SKM-1 (cell line): ENCODE measurements around the gene MZT2A.
A peak's percentile ranks its signal among the peaks of the same experiment; 100 is the strongest.
"Not testable (repeated sequence)": the region's sequence is repeated elsewhere in the genome, so short reads cannot be mapped to it uniquely, and the experiment has no call there.

Experiments used
- DNase-seq: peaks from one replicate; lab custom pipeline; 2025; ENCODE audit not compliant: unreplicated experiment; lab: John Stamatoyannopoulos, UW

MZT2A gene

GRCh38 chr2:131492418-131493198 lies 411 bp upstream of the MZT2A start:
- peak; percentile 89 for DNase-seq

DNA sequence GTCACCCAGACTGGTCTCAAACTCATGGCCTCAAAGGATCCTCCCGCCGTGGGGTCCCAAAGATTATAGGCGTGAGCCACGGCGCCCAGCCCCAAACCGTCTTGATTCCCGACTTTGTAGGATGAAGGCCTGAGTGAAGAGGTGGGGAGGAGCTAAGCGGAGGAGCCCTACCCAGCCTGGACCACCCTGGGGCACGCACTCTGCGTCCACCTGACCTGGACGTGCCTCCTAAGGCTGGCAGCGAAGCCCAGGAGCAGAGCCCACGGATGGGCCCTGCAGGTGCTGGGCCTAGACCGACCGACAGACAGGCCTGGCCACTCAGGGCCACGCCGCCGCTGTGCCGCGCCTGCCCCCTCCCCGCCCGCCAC lies 744 bp downstream of the MZT2A start:
- DNase-seq = not testable (repeated sequence)

GRCh38 chr2:131490616-131491468 lies 1.4 kb downstream of the MZT2A start:
- not testable (repeated sequence) for DNase-seq

DNA sequence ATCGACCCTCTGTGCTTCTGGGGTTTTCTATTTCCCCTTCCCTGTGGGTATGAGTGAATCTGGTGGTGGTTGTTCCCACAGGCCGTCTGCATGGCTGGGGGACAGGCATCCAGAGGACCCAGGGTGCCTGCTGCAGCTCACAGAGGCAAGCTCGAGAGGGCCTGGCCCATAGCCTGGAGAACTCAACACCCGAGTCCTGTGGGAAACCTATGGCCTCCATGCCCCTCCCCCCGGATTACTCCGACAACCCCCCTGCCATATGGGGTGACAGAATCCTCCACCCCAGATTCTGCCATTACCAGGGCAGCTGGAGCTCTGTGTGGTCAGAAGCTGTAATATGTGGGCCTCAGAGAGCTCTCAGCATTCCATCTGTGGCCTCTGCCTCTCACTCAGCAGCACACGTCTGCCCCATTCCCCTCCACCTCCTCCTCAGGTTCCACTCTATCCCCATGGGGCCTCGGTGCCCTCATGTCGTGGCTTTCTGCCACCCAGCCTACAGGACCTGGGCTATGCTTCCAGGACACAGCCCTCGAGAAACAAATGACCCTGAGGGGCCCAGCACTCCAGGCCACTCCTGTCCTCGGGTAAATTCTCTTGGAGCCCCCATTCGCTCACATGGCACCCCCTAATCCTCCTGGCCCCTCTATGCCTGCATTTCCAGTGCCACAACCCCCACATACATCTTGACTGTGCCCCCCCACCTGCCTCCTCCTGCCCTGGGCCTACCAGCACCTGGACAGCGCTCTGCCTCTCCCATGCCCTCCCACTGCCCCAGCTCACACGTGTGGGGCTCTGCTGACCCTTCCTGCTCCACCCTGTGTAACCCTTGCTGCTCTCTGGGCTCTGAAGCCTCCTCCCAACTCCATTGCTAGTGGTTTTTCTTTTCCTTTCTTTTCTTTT lies 3.6 kb downstream of the MZT2A start:
- no peak for DNase-seq

DNA sequence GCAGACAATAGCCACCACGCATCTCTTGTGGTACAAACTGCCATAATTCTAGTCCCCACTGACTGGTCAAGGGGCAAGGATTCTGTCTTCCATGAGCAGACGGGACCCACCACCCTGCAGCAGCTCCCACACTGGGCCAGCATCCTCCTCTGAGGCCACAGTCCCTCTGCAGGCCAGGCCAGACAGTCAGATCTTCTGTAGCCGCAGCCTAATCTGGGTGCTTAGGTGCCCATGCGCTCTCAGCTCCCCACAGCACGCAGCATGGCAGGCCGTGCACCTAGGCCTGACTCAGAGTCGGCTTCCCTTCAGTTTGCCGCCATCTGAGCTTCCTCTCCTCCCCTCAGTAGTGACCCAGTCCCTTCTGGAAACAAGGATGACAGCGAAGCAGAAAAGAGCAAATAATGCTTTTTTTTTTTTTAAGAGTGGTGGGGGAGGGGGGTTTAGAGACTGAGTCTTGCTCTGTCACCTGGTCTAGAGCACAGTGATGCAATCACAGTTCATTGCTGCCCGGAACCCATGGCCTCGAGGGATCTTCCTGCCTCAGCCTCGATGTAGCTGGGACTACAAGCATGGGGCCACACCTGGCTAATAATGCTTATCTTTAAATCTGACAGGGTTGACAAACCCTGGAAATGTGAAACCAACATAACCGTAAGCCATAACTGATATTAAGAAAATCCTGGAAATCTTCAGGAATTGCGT lies 5.8 kb downstream of the MZT2A start:
- DNase-seq = not testable (repeated sequence)

DNA sequence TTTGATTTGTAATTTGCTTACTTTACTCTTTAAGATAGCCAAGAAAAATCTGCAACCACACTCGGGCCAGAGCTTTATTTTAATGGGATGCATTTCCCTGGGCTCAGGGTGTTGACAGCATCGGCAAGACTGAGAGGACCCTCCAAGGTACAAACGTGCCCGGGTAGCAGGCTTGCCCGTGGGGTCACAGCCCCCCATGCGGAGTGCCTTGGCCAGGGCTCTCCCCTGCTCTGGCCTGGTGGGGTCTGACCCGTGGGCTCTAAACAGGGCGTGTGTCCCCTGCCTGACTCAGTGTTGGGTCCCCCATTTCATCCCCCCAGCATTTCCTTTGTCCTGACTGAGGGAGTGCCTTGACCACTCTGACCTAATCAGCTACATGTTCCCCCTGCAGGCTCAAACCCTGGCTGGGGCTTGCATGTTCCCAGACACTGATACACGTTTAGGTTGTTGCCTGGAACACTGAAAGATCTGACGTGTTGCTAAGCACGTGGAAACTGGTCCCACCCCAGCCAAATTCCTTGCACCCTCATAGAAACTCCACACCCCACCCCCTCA lies 7.2 kb downstream of the MZT2A start:
- not testable (repeated sequence) for DNase-seq

- not testable (repeated sequence) for DNase-seq
These were observed 8.0 kb downstream of the MZT2A start for GRCh38 chr2:131483981-131484820.

- not testable (repeated sequence) for DNase-seq
These were observed 9.6 kb downstream of the MZT2A start for GRCh38 chr2:131482506-131483155.

- DNase-seq = not testable (repeated sequence)
These were observed 11.8 kb downstream of the MZT2A start for GRCh38 chr2:131480351-131480750.

DNA sequence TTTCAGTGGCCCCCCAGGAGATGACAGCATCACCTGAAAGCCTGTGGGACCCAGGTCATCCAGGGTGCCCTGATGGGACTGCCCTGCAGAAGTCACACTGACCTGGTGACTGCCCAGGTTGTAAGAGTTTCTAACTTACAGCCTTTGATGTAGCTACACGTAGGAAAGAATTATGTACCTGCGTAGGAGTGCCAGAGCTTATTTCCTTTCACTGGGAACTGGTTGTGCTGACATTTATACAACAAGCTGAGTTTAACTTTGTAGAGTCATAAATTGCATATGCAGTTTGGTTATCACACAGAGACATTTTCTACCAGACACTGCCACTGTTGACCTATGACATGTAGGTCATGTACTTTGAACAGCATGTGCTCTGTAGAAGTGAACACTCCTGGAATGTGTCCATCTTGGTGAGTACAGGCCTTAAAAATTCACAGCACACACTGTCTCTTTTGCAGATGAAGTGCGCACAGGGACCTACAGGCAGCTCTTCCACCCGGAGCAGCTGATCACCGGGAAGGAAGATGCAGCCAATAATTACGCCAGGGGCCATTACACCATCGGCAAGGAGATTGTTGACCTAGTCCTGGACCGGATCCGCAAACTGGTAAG lies 13.2 kb downstream of the MZT2A start:
- not testable (repeated sequence) for DNase-seq

DNA sequence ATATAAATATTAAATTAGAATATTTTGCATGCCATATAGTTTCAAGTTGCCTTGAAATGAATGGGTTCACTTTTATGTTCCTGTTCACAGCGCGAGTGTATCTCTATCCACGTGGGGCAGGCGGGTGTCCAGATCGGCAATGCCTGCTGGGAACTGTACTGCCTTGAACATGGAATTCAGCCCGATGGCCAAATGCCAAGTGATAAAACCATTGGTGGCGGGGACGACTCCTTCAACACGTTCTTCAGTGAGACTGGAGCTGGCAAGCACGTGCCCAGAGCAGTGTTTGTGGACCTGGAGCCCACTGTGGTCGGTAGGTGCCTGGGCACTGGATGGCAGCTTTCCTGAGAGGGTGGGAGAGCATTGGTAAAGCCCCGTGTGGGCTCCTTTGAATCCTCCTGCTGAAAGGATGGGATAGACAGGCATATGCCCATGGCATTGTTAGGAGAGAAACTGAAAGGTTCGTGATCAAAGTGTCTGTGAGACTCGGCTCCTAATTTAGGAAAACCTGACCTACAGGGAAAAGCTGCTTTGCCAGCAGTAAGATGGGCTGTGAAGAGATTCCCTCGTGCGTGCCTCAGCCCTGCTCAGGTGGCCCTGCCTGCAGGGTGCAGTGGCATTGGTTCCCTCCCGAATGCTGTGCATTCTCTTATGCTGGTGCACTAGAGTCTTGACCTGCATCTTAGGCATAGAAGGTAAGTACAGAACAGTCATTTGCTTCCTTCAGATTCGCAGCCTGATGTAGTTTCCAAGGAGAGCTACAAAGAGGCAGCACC lies 13.9 kb downstream of the MZT2A start:
- DNase-seq = not testable (repeated sequence)

GRCh38 chr2:131477227-131477626 lies 15.0 kb downstream of the MZT2A start:
- not testable (repeated sequence) for DNase-seq

DNA sequence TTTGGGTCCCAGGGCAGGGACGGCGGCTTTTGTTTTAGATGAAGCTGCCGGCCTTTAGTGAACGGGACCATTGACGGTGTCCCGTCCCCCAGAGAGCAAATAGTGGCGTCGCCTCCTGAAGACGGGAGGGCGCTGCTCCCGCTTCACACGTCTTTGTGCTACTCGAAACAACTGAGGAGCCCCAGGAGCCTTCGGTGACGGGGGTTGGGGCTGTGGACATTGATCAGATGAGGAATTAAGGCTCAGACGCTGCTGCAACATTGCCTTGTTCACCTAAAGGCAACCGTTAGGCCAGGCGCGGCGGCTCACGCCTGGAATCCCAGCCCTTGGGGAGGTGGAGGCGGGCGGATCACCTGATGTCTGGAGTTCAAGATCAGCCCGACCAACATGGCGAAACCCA lies 15.8 kb downstream of the MZT2A start:
- not testable (repeated sequence) for DNase-seq

- no peak for DNase-seq
These were observed 16.4 kb downstream of the MZT2A start, which contains the start of gene TUBA3D for GRCh38 chr2:131475831-131476230. TUBA3D (plus strand) TSS chr2:131476119; CDS start chr2:131476200, 81 bp downstream.

- DNase-seq = not testable (repeated sequence)
These were observed 18.9 kb downstream of the MZT2A start for GRCh38 chr2:131473266-131473665.

DNA sequence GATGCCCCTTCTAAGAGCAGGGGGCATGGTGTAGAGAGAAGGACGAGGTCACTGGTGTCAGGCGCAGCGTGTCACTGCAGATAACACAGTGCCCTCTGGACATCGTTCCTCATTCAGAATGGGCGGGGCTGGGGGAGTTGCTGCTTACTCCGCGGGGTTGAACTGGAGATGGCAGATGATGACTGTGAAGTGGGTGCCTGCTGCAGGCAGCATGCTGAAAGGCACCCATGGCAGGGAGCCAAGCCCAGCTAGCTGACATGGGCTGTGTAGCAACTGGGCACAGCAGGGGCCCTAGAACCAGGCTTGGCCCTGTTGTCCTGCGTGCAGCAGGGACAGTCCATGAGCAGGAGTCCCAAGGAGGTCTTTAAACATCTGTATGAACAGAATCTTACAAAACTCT lies 20.6 kb downstream of the MZT2A start:
- not testable (repeated sequence) for DNase-seq

DNA sequence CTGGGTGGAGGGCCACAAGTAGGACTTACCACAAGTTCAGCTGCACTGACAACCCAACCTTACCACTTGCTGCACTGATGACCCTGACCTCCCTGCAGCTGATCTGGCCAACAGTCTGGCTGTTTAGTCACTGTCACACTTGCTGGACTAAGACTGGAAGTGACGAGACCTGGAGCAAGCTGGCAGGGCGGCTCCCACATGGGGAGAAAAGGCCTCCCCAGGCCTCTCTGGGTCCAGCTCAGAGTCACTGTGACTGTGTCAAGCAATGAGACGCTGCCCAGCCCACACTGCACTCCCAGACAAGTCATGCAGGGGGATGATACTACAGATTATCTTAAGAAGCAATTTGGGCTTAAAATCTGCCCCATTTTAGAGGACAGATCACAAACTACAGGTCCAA lies 21.3 kb downstream of the MZT2A start:
- DNase-seq = not testable (repeated sequence)
